ENCODE results near the gene CCS. TPM values are rescaled to one million over a fixed set of nuclear protein-coding genes. Genes with fewer than 3 reads are reported as not detected.
A peak's percentile ranks its signal among the peaks of the same experiment; 100 is the strongest.

CCS gene
- total RNA-seq, 1 donor from 2014 or later, result 58.0 TPM

DNA sequence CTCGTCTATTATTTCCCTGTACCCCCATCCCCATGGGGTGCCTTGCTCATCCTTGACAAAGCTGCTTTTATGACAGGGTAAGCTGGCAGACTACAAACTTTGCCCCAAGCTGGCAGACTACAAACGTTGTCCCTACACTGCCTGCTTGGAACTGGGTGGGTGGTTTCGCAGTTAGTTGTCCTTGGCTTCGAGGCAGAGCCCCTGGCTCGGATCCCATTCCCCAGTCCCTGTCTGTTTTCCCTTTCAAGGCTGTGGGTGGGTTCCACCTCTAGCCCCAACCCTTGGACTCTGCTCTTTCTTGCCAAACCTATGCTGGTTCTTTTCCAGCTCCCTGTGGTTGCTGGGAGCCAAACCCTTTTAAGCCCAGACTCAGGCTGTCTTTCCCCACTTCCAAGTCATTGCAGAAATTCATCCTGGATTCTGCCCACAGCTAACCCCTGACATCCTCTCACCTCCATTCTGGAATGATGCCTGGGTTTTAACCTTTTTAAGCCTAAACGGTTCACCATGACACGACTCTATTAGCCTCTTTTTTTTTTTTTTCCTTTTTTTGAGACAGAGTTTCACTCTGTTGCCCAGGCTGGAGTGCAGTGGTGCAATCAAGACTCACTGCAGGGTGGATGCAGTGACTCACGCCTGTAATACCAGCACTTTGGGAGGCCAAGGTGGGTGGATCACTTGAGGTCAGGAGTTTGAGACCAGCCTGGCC lies 14.3 kb downstream of the CCS start:
- peaks cover 1% of the 10 kb centered on the region for H3K36me3 Mint-ChIP-seq
- TF ChIP-seq, protein P1, sequence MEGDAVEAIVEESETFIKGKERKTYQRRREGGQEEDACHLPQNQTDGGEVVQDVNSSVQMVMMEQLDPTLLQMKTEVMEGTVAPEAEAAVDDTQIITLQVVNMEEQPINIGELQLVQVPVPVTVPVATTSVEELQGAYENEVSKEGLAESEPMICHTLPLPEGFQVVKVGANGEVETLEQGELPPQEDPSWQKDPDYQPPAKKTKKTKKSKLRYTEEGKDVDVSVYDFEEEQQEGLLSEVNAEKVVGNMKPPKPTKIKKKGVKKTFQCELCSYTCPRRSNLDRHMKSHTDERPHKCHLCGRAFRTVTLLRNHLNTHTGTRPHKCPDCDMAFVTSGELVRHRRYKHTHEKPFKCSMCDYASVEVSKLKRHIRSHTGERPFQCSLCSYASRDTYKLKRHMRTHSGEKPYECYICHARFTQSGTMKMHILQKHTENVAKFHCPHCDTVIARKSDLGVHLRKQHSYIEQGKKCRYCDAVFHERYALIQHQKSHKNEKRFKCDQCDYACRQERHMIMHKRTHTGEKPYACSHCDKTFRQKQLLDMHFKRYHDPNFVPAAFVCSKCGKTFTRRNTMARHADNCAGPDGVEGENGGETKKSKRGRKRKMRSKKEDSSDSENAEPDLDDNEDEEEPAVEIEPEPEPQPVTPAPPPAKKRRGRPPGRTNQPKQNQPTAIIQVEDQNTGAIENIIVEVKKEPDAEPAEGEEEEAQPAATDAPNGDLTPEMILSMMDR (conservative IDR thresholded peaks at IDR 0.05), result no peak
- no peaks in the 10 kb centered on the region for H3K9me3 Mint-ChIP-seq
- no peaks in the 10 kb centered on the region for H3K27me3 Mint-ChIP-seq
- H3K4me1 Mint-ChIP-seq (ENCODE audit: unreplicated experiment), result no peaks in the 10 kb centered on the region
- no peak overlapping the region for H3K27ac Mint-ChIP-seq
- H3K4me3 Mint-ChIP-seq, result no peak overlapping the region
- no peak for DNase-seq (ENCODE audit: extremely low spot score, unreplicated experiment)

DNA sequence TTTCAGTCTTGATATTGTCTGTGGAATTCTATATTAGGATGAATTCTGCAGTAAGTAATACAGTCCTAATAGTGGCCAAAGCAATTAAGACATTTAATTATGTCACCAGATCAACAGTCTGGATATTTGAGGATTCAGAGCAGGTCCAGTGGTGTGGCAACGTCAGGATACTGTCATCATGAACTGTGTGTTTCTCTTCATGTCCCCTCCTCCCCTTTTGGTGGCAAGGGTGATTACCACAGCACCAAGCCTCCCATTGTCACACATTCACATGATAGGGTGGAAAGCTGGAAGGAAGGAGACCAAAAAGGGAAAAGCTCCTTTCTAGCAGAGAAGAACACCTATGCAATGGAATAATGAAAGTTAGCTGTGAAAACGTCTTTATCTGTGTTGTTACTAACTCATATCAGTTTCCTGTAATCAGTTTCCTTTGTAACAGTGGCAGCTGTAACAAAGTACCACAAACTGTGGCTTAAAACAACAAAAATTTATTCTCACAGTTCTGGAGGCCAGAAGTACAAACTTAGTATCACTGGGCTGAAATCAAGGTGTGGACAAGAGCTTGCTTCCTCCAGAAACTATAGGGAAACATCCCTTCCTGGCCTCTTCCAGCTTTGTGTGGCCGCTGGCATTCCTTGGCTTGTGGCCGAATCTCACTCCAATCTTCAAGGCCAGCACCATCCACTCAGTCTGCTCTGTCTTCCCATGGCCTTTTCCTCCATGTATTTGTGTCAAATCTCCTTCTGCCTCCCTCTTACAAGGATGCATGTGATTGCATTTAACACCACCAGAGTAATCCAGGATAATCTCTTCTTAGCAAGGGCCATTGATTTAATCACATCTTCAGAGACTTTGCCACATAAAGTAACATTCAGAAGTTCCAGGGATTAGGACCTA lies 17.0 kb downstream of the CCS start:
- H3K9me3 Mint-ChIP-seq, result no peaks in the 10 kb centered on the region
- no peak overlapping the region for H3K27ac Mint-ChIP-seq
- H3K4me3 Mint-ChIP-seq, result no peak overlapping the region
- TF ChIP-seq, protein P1 (conservative IDR thresholded peaks at IDR 0.05), result no peak
- H3K27me3 Mint-ChIP-seq, result no peaks in the 10 kb centered on the region
- peaks cover under 1% of the 10 kb centered on the region for H3K4me1 Mint-ChIP-seq (ENCODE audit: unreplicated experiment)
- DNase-seq (ENCODE audit: extremely low spot score, unreplicated experiment), result no peak
- H3K36me3 Mint-ChIP-seq, result no peaks in the 10 kb centered on the region

DNA sequence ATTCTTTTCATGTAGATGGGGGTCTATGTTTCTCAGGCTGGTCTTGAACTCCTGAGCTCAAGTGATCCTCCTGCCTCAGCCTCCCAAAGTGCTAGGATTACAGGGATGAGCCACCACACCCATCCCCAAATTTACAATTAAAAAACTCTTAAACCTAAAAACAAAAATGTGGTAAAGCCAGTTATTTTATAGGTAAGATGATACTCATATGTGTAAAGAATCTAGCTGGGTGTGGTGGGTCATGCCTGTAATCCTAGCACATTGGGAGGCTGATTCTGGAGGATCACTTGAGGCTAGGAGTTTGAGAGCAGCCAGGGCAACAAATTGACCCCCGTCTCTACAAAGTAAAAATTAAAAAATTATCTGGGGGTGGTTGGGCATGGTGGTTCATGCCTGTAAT lies 19.5 kb downstream of the CCS start:
- Mint-ChIP-seq H3K27me3 (no peaks in the 10 kb centered on the region), H3K4me3 (no peak overlapping the region), H3K36me3 (peaks cover 3% of the 10 kb centered on the region), H3K9me3 (no peaks in the 10 kb centered on the region), H3K4me1 (ENCODE audit: unreplicated experiment) (peaks cover 13% of the 10 kb centered on the region), H3K27ac (no peak overlapping the region)
- no peak for DNase-seq (ENCODE audit: extremely low spot score, unreplicated experiment)
- TF ChIP-seq, protein P1 (conservative IDR thresholded peaks at IDR 0.05), result no peak

DNA sequence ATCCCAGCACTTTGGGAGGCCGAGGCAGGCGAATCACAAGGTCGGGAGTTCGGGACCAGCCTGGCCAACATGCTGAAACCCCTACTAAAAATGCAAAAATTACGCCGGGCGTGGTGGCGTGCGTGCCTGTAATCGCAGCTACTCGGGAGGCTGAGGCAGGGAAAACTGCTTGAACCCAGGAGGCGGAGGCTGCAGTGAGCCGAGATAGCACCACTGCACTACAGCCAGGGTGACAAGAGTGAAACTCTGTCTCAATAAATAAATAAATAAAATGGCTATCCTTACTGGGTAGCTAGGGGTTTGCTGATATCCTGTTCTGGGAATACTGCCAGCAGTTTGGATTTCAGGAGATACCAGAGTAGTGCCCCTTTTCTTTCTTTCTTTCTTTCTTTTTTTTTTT lies 21.1 kb downstream of the CCS start:
- peaks cover 26% of the 10 kb centered on the region for H3K4me1 Mint-ChIP-seq (ENCODE audit: unreplicated experiment)
- H3K4me3 Mint-ChIP-seq, result no peak overlapping the region
- no peak overlapping the region for H3K27ac Mint-ChIP-seq
- H3K36me3 Mint-ChIP-seq, result peaks cover 19% of the 10 kb centered on the region
- no peaks in the 10 kb centered on the region for H3K27me3 Mint-ChIP-seq
- DNase-seq (ENCODE audit: extremely low spot score, unreplicated experiment), result no peak
- TF ChIP-seq, protein P1 (conservative IDR thresholded peaks at IDR 0.05), result no peak
- H3K9me3 Mint-ChIP-seq, result no peaks in the 10 kb centered on the region

DNA sequence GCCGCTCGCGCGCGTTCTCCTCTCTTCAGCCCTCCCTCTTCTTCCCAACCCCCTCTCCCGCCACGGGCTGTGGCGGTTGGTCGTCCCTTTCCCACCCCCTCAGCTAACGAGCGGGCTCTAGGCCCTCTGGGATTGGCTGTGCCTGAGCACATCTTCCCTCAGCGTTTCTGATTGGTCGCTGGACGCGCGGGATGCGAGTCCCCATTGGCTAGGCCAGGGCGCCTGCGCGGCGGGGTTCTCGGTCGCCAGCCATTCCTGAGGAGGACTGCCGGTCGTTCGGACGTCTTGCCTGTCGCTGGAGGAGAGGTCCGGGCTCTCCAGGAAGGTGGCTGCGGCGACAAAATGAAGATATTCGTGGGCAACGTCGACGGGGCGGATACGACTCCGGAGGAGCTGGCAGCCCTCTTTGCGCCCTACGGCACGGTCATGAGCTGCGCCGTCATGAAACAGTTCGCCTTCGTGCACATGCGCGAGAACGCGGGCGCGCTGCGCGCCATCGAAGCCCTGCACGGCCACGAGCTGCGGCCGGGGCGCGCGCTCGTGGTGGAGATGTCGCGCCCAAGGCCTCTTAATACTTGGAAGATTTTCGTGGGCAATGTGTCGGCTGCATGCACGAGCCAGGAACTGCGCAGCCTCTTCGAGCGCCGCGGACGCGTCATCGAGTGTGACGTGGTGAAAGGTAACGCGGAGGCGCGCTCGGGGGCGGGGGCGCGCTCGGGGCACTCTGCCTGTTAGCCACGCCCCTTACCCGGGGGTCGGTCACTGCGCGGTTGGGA lies 23.6 kb downstream of the CCS start, which contains the start of gene RBM14:
Gene RBM14, plus strand, starts transcription at position 252 of the 776 bp plus-strand sequence. Its CDS starts 91 bp downstream, at position 343.
- Mint-ChIP-seq H3K4me3 (peak within 1 kb of the TSS; percentile 98), H3K27me3 (no peaks in the 10 kb centered on the region), H3K36me3 (peaks cover 29% of the 10 kb centered on the region), H3K9me3 (no peaks in the 10 kb centered on the region), H3K27ac (peak within 1 kb of the TSS; percentile 99), H3K4me1 (ENCODE audit: unreplicated experiment) (peaks cover 29% of the 10 kb centered on the region)
- TF ChIP-seq, protein P1 (conservative IDR thresholded peaks at IDR 0.05), result no peak
- peak; percentile 99 for DNase-seq (ENCODE audit: extremely low spot score, unreplicated experiment)

All from type B pancreatic cell (in vitro differentiated cells).